Measurements from ENCODE around the gene RABGGTA. TPM values are rescaled to one million over a fixed set of nuclear protein-coding genes. Genes with fewer than 3 reads are reported as not detected.

Gene RABGGTA
- total and polyA plus RNA-seq, 9 of the 15 experiments (the other 6 are each of a cell fraction or from before 2014, with no cell fraction given), result 4.5 to 24.2 (median 15.5) TPM

GRCh38 chr14:24255931-24256711 lies 15.3 kb downstream of the RABGGTA start (continued):
- TF ChIP-seq ARID3A (IDR thresholded peaks at IDR 0.05; ENCODE audit: borderline replicate concordance, low read depth, low read length) (no peak), PHF20 (IDR thresholded peaks at IDR 0.05; ENCODE audit: partially characterized antibody) (no peak), ZNF512 (tag; IDR thresholded peaks at IDR 0.05) (no peak), AFF1 (IDR thresholded peaks at IDR 0.05; ENCODE audit: low read depth in 1 of 2, partially characterized antibody in 2 of 2) (no peak), ZBTB26 (CRISPR knock-in tag; IDR thresholded peaks at IDR 0.05) (no peak), RFX7 (CRISPR knock-in tag; IDR thresholded peaks at IDR 0.05) (no peak), CGGBP1 (CRISPR knock-in tag; IDR thresholded peaks at IDR 0.05) (no peak), CBFA2T2 (conservative IDR thresholded peaks at IDR 0.05) (peak; percentile 97), ZC3H11A (IDR thresholded peaks at IDR 0.05; ENCODE audit: low read depth, low read length) (no peak), ZBTB1 (CRISPR knock-in tag; IDR thresholded peaks at IDR 0.05; ENCODE audit: borderline replicate concordance, low read depth) (no peak), EP400 (IDR thresholded peaks at IDR 0.05) (no peak; the same call in 1 of the 2 replicates), RNF2 (IDR thresholded peaks at IDR 0.05) (peak; percentile 75), SRSF3 (IDR thresholded peaks at IDR 0.05; ENCODE audit: insufficient read depth, low read length) (no peak), ZBTB43 (CRISPR knock-in tag; IDR thresholded peaks at IDR 0.05) (no peak), USF2 (CRISPR knock-in tag; IDR thresholded peaks at IDR 0.05) (no peak), ZNF239 (CRISPR knock-in tag; IDR thresholded peaks at IDR 0.05) (no peak)

Data from K562 (cell line).